Measurements from ENCODE around the gene GPC5. TPM values are rescaled to one million over a fixed set of nuclear protein-coding genes. Genes with fewer than 3 reads are reported as not detected.

GPC5 gene
- total RNA-seq, 1 donor from 2014 or later, result 8.6 TPM

DNA sequence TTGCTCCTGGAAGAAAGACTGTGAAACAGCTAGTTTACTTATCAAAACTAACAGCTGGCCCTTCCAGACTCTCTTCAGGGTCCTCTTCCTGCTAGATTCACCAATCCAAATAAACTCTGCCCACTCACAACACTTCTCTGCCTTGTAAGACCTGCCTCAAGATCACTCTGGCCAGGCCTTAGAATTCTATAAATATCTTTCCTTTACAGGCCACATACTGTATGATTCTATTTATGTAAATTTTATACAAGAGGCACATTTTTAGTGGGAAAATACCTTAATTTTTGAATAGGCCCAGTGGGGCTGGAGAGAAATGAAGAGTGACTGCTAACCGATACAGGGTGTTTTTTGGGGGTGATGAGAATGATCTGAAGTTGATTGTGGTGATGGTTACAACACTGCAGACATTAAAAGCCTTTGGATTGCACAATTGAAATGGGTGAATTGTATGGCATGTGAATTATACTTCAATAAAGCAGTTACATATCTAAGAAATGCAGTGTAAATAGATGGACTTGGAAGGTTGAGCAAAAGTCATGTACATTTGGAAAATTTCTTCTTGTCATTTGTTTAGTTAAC lies 141.8 kb downstream of the GPC5 start:
- DNase-seq, result no peak

DNA sequence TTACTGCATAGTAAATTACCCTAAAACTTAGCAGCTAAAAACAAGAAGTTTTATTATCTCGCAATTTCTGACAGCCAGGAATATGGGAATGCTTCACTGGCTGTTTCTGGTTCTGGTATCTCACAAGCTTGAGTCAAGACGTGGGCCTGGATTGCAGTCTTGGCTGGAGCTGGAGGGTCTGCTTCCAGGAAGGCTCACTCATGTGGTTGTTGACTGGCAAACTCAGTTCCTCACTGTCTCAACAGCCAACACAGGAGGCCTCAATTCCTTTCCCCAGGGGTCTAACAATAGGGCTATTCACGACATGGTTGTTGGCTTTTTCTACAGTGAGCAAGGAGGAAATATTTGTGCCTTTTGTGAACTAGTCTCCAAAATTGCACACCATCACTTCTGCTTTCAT lies 146.3 kb downstream of the GPC5 start:
- DNase-seq, result peak; percentile 3

DNA sequence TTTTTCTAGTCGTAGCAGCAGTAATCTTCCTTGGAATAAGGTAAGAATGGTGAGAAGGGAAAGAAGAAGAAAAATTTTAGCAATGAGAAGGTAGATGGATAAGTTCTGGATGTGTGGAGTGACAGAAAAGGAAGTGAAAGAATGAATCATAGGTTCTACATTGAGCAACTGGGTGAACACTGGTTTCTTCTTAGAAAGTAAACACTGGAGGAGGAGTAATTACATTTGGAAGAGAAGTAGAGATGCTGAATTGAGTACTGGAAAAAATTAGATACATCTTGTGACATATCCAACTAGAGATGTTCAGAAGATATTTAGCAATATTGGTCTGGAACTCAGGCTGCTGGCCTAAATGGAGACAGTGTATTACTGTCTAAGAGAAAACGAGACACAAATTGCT lies 148.5 kb downstream of the GPC5 start:
- DNase-seq, result no peak

DNA sequence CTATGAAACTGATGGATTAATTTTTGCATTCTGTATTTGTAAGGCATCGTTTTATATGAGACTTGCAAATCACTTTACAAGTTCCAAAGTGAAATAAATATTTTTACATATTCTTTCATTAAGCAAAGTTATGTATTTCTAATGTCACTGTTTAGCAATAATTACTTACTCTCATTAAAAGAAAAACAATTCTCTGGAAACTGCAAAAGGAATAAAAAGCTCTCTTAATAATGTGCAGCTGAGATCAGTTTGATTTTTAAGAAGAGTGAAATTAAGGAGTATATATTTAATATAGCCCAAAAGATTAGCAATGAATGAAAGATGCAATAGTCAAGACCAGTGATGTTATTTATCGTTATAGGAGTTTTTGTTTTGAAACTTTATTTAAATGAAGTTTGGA lies 155.2 kb downstream of the GPC5 start:
- DNase-seq, result no peak

DNA sequence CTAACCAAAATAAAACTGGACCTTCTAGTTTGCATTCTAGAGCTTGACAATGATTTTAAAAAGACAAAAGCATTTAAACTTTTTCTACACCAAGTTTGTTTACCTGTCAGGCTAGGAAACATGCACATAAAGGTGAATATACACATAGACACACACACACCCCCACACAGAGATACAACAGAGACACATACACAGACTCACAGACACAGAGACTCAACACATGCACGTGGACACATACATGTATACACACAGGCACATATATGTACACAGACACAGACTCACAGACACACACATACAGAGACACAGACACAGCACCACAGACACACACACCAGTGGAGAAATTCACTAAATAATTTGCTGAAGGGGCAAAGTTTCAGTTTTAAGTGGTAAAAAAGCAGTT lies 155.7 kb downstream of the GPC5 start:
- no peak for DNase-seq

DNA sequence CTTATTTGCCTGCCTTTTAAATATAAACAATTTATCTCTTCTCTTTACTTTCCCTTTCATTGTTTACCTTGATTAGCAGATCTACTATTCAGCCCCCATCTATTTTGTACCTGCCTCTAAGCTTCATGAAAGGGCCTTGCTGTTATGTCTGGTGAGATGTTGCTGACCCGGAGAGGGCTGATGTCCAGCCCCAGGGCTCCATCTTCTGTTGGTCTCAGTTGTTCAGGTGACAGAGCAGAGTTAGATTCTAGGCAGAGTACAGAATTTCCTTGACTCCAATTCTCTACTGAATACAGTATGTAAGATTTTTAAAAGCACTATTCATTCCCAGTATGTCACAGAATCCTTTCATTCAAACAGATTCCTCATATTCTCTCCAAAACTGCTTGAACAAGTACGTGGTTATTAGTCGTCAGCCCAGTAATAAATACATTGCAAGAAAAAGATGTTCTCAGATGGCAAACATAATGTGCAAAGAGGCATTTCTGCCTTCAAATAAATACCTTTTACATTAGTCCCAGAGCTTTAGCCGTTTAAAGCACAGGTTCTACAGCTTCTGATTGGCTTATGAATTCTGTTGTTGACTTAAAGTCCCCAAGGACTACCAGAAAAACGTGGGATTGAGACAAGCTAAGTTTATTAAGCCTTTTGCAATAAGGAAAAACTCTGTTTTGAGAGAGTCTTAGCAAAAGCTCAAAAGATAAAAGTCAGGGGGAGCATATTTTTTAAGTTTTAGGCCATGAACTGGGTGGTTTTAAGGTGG lies 159.1 kb downstream of the GPC5 start:
- no peak for DNase-seq

DNA sequence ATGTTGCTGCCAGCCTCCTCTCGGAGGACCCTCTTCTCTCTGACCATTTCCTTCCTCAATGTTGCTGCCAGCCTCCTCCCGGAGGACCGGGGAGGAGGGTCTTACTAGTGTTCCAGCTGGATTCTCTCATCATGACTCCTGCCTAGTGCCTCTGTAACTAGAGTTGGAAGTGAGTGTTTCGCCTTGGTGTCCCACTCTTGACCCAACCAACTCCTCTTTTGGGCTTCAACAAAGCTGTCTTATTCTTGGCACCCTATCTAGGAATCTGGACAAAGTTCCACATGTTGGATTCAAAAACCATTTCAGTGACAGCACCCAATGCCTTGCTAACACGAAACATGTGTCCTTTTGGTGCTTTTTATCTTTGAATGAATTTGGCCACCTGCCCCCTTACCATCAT lies 165.4 kb downstream of the GPC5 start:
- no peak for DNase-seq

DNA sequence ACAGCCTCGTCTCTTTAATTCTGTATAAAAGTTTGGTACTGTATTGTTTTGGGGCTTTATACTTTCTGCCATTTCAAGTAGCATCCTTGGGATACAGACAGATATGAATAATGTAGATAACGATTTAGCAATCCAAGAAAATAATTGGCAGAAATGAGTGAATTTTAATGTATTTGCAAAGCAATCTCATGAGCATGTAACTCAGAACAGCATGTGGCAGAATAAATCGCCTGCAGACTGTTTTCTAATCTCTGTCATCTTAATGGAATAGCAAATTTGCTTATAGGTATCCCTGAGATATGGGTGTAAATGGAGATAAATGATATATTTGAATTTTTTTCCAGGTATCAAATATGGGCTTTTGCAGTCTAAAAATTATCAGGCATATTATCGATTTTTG lies 166.0 kb downstream of the GPC5 start:
- DNase-seq, result no peak

DNA sequence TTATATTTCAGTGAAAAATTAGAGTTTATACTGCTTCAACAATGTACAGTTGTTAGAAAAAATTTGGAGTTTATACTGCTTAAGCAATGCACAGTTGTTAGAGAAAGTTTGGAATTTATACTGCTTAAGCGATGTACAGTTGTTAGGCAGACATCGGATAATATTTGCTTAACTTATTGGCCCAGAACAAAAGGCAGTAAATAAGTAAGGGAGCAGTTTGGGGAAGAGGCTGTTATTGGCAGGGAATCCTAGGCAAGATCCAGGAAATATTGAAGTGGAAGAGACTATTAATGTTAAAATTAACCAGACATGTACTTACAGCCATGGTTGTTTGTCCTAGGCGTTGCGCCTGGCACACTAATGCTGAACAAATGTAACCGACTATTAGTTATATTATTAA lies 166.9 kb downstream of the GPC5 start:
- no peak for DNase-seq

DNA sequence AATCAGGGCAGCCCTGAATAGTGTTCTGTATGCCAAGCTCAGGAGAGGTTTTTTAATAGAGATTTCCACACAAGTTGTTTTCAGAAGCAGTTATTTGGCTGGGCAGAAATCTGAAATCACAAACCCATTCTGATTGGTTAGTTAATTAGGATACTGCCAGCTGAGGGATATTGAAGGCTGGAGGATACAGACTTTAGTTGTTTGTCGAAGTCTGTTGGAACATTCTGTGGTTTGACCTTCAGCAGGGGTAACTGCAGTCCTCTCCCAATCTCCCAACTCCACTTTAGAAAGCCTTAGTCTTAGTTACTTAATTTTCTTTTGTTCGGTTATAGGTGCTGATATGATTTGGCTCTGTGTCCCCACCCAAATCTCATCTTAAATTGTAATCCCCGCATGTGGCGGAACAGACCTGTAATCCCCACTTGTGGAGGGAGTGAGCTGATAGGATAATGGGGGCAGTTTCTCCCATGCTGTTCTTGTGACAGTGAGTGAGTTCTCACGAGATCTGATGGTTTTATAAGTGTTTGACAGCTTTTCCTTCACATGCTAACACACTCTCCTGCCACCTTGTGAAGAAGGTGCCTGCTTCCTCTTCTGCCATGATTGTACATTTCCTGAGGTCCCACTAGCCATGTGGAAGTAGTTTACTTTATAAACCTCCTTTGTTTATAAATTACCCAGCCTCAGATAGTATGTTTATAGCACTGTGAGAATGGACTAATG lies 169.2 kb downstream of the GPC5 start:
- no peak for DNase-seq

DNA sequence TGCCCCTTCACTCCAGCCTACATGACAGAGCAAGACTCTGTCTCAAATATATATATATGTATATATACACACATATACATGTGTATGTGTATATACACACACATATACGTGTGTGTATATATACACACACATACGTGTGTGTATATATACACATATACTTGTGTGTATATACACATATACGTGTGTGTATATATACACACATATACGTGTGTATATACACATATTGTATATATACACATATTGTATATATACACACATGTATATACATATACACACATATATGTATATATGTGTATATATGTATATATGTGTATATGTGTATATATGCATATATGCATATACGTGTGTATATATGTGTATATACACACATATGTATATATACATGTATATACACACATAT lies 173.3 kb downstream of the GPC5 start:
- DNase-seq, result no peak

DNA sequence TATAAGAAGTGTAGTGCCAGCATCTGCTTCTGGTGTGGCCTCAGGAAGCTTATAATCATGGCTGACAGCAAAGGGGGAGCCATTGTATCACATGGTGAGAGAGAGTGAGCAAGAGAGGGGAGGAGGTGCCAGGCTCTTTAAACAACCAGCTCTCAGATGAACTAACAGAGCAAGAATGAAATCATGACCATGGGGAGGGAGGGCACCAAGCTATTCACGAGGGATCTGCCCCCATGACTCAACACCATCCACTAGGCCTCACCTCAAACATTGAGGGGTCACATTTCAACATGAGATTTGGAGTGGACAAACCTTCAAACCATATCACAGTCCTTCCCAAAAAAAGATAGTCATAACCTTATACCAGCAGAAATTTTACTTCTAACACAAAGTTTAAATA lies 174.0 kb downstream of the GPC5 start:
- DNase-seq, result no peak

DNA sequence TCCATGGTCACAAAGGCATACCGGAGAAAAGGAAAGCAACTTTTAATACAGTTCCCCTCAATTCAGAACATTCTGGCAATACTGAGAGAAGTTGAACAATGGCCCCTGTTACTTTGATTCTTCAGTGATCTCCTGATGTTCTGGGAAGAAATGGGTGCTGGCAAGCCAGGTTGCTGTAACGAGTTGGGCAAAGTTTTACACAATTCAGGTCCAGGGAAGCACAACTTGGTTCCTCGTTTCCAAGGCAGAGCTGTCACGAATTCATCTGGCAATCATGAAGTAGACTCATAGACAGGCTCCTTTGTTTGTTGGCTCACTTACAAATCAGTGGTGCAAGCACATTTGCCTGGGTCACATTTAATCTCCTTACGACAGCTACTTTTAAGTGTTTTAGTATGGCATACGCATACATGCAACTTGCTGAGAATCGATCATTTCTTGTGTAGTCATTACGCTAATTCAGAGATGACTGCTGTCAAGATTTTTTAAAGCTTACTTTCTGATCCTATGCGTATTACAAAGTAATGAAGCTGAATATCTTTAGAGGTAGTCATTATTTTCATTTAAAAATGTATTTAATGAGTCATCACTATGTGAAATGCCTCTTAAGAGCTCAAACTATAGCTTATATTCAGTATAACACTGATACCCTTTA lies 174.7 kb downstream of the GPC5 start:
- no peak for DNase-seq

DNA sequence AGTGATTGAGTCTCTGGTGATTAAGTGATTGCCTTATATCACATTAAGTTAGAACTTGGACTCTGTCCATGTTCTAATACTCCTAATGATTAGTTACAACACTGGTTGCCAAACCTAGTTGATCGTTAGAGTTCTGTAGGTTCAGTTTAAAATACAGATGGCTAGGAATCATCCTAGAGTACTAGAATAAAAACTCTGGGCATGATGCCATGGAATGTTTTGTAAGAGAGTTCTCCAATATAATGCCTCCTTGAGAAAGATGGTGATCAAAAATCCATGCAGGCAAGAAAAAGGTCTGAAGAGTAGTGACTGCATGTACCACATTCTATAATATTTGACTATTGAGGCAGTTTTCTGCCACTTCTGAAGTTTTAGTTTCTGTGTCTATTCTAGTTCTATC lies 176.3 kb downstream of the GPC5 start:
- DNase-seq, result no peak

DNA sequence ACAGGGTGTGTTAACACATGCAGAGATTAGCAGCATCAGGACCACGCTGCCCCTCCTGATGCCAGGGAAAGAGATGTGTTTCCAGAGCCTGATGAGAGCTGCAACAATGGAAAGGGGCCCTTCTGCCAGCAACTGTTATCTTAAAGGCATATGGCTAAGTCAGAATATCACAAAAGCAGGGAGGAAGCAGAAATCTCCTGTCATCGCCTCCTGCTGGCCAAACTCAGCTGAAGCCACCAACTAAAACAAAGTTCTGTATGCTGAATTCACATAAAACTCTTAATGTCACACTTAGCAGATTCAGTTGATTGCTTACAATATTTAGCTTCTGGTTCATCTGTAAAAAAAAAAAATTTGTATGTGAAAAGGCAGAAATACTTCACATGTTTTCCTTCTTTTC lies 178.2 kb downstream of the GPC5 start:
- no peak for DNase-seq

DNA sequence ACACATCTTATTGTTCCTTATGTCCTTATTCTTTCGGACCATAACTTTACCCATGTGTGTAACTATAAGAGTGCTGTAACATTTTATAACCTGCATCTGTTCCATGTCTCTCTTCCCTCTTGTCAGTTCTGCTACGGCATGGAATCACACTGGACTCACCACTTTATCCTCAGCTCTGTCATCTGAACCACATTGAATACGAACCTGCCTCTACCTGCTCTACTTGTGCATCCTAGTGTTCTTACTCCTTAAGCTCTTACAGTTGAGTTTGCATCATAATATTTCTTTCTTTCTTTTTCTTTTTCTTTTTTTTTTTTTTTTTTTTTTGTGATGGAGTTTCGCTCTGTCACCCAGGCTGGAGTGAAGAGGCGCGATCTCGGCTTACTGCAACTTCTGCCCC lies 180.9 kb downstream of the GPC5 start:
- no peak for DNase-seq

DNA sequence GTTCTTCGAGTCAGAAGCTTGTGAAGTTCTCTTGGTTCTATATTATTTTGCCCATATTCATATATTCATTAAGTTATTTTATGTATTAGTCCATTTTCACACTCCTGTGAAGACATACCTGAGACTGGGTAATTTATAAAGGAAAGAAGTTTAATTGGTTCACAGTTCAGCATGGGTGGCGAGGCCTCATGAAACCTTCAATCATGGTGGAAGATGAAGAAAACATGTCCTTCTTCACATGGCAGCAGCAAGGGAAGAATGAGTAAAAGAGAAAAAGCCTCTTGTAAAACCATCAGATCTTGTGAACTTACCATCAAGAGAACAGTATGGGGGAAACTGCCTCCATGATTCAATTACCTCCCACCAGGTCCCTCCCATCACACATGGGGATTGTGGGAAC lies 182.3 kb downstream of the GPC5 start:
- DNase-seq, result no peak

DNA sequence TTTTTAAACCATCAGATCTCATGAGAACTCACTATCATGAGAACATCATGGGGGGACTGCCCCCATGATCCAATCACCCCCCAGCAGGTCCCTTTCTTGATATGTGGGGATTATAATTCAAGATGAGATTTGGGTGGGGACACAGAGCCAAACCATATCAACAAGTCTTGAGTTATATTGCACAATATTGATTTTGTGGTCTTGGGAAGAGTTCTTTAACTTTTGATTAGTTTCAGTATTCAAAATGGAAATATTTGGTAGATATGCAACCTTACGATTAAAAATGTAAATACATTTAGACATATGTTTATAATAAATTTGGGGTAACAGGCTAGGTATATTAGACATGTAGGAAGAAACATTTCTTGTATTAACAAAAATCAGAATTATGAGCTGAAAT lies 188.2 kb downstream of the GPC5 start:
- no peak for DNase-seq

DNA sequence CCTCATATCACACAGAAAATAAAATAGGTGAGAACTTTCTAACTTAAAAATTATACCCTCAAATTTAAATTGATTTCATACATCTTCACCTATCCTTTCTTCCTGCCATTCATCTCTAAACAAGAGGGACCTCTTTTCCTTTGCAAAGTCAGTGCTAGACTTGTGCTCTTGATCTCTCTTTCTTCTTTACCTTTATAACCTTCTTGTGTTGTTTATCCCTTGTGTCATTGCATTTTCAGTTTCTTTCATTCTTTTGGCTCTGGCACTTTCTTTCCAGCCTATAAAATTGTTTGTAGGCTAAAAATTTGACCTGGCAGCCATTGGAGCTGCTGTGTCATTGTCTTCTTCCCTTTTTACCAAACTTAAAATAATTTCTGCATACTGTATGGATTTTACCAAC lies 190.1 kb downstream of the GPC5 start:
- DNase-seq, result no peak

DNA sequence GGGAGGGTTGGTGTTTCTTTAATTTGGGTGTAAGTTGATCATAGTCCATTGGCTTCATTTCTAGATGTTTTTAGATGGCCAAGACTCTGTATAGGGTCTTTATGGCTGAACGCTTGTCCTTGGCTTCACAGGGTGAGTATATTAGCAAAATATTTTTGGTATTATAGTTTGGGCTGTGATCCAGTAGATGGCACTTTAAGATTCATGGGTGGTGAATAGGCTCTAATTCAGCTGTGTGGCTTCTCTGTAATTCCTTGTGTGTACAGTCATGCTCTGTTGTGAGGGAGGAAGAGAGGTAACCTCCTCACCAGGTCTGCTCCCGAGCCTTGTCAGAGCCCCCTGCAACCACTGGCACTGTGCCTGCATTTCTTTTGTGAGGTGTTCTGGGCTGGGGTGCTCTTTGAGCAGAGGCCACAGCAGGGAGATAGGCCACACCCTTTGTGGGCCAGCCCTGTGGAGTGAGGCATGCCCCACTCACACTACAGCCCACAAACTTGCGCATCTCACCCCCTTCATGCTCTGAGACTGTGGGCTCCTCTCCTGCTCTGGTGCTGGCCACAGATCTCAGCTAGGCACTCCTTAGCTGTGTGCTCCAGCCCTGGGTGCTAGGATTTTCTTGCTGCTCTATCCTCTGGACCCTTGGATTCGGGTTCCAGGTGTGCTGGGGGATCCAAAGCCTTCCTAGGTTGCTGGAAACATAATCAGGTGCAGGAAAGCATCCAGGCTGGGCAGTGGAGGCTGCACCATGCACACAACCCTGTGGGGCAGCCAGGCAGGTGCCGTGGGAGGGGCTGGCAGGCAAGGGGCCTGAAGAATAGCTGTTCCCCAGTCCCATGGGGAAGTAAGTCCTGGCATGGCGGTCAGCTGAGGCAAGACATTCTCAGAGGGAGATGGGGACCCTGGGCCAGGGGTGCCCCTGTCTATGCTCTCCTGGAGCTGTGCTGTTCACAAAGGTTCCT lies 193.9 kb downstream of the GPC5 start:
- DNase-seq, result no peak

DNA sequence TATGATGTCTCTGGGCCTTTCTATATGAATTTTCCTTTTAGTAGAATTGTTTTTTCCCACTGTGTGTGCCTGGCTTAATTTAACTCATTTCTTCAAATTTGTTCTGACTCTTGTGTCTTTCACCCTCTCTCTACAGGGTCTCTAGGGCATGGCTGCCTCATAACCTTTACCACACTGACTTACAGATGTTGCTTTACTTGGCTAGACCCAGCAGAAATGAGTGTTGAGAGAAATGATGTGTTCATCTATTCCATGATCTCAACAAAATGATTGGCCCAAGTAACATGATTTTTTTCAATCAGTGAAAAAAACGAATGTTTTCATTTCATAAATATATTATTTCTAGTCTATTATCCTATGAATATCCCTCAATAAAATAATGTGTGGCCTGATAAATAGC lies 195.0 kb downstream of the GPC5 start:
- no peak for DNase-seq

DNA sequence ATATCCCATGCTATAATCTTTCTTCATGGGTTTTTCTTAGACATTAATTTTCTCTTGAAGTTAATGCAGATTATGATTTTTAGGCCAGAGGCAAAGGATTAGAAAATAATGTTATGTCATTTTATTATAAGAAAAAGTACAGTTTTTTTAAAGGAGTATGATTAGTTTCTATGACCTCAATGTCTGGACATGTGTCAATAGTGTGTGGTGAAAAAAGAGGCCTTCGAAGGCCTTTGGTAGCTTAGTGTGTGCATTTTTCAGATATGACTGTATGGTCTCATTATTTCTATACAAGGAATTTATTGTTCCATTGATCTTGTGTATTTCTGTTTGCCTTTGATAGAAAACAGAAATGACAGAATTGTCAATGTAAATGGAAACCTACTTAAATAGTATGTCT lies 195.6 kb downstream of the GPC5 start:
- no peak for DNase-seq

Measured in occipital lobe (tissue), 2 donors.